Prostate gland (tissue), 2 donors: ENCODE measurements around the gene MYMK.

ENCODE experiments used
- POLR2A ChIP-seq: fragments of 450-650 bp; IDR thresholded peaks from one replicate; pipeline ENCODE4 v1.6.1; 2016; ENCODE audit warnings: antibody characterized with exemption, mild to moderate bottlenecking
- POLR2AphosphoS5 ChIP-seq: sonication (generic); formaldehyde crosslinking; IDR thresholded peaks from one replicate; pipeline ENCODE4 v1.6.1; 2017; ENCODE audit warnings: antibody characterized with exemption
- TF ChIP-seq, protein P1 (sequence below), 4 experiments: fragments of 200-600 bp in 2 of 4; fragments of 450-650 bp in 2 of 4; sonication (generic) in 2 of 4; IDR thresholded peaks; 1 replicate in 3 of 4; 2 replicates in 1 of 4; pipeline ENCODE4 v1.5.1; 2016 to 2019; ENCODE audit warnings: antibody characterized with exemption in 4 of 4, mild to moderate bottlenecking in 2 of 4, moderate library complexity in 2 of 4

DNA sequence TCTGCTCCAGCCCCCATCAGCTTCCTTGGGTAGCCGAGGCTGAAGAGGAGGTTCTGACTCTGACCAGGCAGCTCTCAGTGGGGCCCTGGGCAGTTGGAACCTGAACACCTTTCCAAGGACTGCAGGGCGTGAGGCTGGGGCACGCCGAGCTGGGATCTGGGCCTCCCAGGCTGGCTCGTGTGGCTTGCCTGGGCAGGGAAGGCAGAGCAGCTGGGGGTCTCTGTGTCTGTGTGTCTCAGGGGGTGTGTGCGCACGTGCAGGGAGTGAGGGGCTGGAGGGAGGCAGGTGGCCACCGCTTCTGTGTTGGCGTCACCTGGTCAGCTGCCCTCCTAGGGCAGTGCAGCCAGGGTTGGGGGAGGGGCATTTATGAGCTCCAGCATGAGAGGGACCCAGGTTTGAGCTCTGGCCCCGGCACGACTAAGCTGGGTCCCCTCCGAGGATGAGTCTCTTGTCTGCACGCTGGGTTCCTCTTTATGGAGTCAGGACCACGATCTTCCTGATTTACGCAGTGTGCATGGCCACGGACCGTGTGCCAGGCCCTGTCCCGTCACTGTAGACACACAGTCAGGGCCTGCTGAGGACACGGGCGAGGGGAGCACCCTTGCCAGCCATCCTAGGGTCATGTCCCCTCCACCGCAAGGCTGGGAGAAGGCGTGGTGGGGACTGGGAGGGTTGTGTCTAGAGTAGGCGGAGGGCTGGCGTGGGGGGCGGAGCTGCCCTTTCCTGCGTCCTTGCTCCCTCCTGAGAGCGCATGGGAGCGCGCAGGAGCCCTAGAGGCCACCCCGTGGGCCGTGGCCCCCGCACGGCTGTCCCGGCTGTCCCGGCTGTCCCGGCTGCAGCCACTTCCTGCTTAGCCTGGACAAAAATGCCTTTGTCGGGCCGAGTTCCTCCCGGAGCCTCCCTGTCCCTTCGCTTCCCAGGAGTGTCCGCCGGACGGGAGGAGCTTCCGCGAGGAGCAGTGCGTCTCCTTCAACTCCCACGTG, 14.4 kb upstream of the MYMK start:
- TF ChIP-seq, protein P1, sequence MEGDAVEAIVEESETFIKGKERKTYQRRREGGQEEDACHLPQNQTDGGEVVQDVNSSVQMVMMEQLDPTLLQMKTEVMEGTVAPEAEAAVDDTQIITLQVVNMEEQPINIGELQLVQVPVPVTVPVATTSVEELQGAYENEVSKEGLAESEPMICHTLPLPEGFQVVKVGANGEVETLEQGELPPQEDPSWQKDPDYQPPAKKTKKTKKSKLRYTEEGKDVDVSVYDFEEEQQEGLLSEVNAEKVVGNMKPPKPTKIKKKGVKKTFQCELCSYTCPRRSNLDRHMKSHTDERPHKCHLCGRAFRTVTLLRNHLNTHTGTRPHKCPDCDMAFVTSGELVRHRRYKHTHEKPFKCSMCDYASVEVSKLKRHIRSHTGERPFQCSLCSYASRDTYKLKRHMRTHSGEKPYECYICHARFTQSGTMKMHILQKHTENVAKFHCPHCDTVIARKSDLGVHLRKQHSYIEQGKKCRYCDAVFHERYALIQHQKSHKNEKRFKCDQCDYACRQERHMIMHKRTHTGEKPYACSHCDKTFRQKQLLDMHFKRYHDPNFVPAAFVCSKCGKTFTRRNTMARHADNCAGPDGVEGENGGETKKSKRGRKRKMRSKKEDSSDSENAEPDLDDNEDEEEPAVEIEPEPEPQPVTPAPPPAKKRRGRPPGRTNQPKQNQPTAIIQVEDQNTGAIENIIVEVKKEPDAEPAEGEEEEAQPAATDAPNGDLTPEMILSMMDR (IDR thresholded peaks at IDR 0.05) = no peak
- TF ChIP-seq POLR2A (no peak), POLR2AphosphoS5 (no peak)
